SK-N-SH (cell line): ENCODE data around the gene DENND10. TPM values are rescaled to one million over a fixed set of nuclear protein-coding genes. Genes with fewer than 3 reads are reported as not detected.

Experiments
- CTCF ChIA-PET: fragments of 300-600, 350-600 bp; formaldehyde crosslinking; extraction: SDS; loops from one replicate; lab custom pipeline; 2021; lab: Yijun Ruan, JAX
- POLR2A ChIA-PET: fragments of 350-600 bp; sonication (Branson Sonifier 250); formaldehyde crosslinking; extraction: SDS; loops from one replicate; lab custom pipeline; 2020; ENCODE audit warnings: antibody characterized with exemption, inconsistent platforms; lab: Yijun Ruan, JAX
- DNase-seq: peaks from one replicate; pipeline ENCODE4 v3.0.0; 2012
- H2AFZ ChIP-seq: fragments of 200-600 bp; sonication (generic); 2 replicates; pipeline ENCODE4 v1.8.1; 2016; ENCODE audit warnings: antibody characterized with exemption, mild to moderate bottlenecking, low read depth
- H3F3A ChIP-seq: fragments of 200-600 bp; sonication (generic); replicated peaks from 2 replicates; pipeline ENCODE3; 2016; ENCODE audit warnings: antibody characterized with exemption, mild to moderate bottlenecking; ENCODE audit not compliant: insufficient read depth
- H3K27ac ChIP-seq, 2 experiments: fragments of 200-500 bp in 1 of 2; fragments of 200-600 bp in 1 of 2; sonication (Bioruptor generic) in 1 of 2; sonication (generic), shearing (Covaris generic) in 1 of 2; 2 replicates each; pipeline versions ENCODE4 v1.5.1 to v1.6.1; 2014 to 2016; ENCODE audit warnings: low read depth in 2 of 2, inconsistent platforms in 1 of 2, low read length in 1 of 2, mild to moderate bottlenecking in 1 of 2, mixed read lengths in 1 of 2
- H3K27me3 ChIP-seq: fragments of 200-600 bp; sonication (generic), shearing (Covaris generic); 2 replicates; pipeline ENCODE4 v1.6.1; 2016; ENCODE audit warnings: mixed run types; ENCODE audit not compliant: insufficient read depth
- H3K36me3 ChIP-seq, 2 experiments: fragments of 200-500 bp in 1 of 2; fragments of 200-600 bp in 1 of 2; sonication (Bioruptor generic) in 1 of 2; sonication (generic) in 1 of 2; replicated peaks in 1 of 2; 2 replicates each; pipeline versions ENCODE3 to v1.5.1; 2014 to 2016; ENCODE audit warnings: low read length in 1 of 2, mild to moderate bottlenecking in 1 of 2; ENCODE audit not compliant: insufficient read depth in 2 of 2, control insufficient read depth in 1 of 2
- H3K4me1 ChIP-seq, 2 experiments: fragments of 200-500 bp in 1 of 2; fragments of 200-600 bp in 1 of 2; sonication (Bioruptor generic) in 1 of 2; sonication (generic), shearing (Covaris generic) in 1 of 2; 2 replicates each; pipeline versions ENCODE4 v1.5.1 to v1.6.1; 2014 to 2016; ENCODE audit warnings: low read depth in 1 of 2, low read length in 1 of 2, mixed run types in 1 of 2; ENCODE audit not compliant: insufficient read depth in 2 of 2, control insufficient read depth in 1 of 2
- H3K4me2 ChIP-seq: fragments of 200-600 bp; sonication (generic), shearing (Covaris generic); 2 replicates; pipeline ENCODE4 v1.6.1; 2017; ENCODE audit warnings: mixed run types
- H3K4me3 ChIP-seq, 2 experiments: fragments of 200-500 bp in 1 of 2; fragments of 200-600 bp in 1 of 2; sonication (Bioruptor generic) in 1 of 2; sonication (generic), shearing (Covaris generic) in 1 of 2; 2 replicates each; pipeline versions ENCODE4 v1.5.1 to v1.8.1; 2014 to 2016; ENCODE audit warnings: low read depth in 2 of 2, inconsistent platforms in 1 of 2, low read length in 1 of 2, mild to moderate bottlenecking in 1 of 2, mixed read lengths in 1 of 2, moderate library complexity in 1 of 2
- H3K79me2 ChIP-seq: fragments of 200-600 bp; sonication (generic); 2 replicates; pipeline ENCODE4 v1.8.1; 2017; ENCODE audit warnings: mild to moderate bottlenecking; ENCODE audit not compliant: insufficient read depth
- H3K9ac ChIP-seq: fragments of 200-600 bp; sonication (generic); 2 replicates; pipeline ENCODE4 v1.6.1; 2017; ENCODE audit warnings: mixed run types
- H3K9me2 ChIP-seq: fragments of 200-600 bp; sonication (generic); 2 replicates; pipeline ENCODE4 v1.6.1; 2017; ENCODE audit warnings: mixed run types
- H3K9me3 ChIP-seq: fragments of 200-600 bp; sonication (generic); 2 replicates; pipeline ENCODE4 v1.6.1; 2017; ENCODE audit warnings: mixed run types, mild to moderate bottlenecking, moderate library complexity
- H4K20me1 ChIP-seq: fragments of 200-600 bp; sonication (generic); 2 replicates; pipeline ENCODE4 v1.6.1; 2017; ENCODE audit warnings: mild to moderate bottlenecking, mixed run types; ENCODE audit not compliant: insufficient read depth
- CHD2 ChIP-seq: fragments of 150-350 bp; IDR thresholded peaks from 2 replicates; pipeline ENCODE4 v1.6.1; 2018; ENCODE audit warnings: low read length; ENCODE audit not compliant: partially characterized antibody
- EP300 ChIP-seq, 2 experiments: IDR thresholded peaks; 2 replicates each; pipeline versions ENCODE4 v1.4.0 to v1.6.1; 2012; ENCODE audit warnings: borderline replicate concordance in 1 of 2, low read depth in 1 of 2, low read length in 1 of 2
- FOXJ3 ChIP-seq: sonication (generic); formaldehyde crosslinking; IDR thresholded peaks from 2 replicates; pipeline ENCODE4 v1.5.1; 2020; ENCODE audit warnings: mild to moderate bottlenecking, missing genetic modification reagents
- GABPA ChIP-seq: IDR thresholded peaks from 2 replicates; pipeline ENCODE4 v1.4.0; 2012; ENCODE audit warnings: low read depth, mild to moderate bottlenecking
- MXI1 ChIP-seq: IDR thresholded peaks from 2 replicates; pipeline ENCODE4 v1.6.1; 2012; ENCODE audit warnings: mild to moderate bottlenecking, low read depth, low read length, improper control_type of control experiment
- NRF1 ChIP-seq: IDR thresholded peaks from 2 replicates; pipeline ENCODE4 v1.6.1; 2012; ENCODE audit warnings: low read depth, mild to moderate bottlenecking, low read length
- POLR2AphosphoS5 ChIP-seq: IDR thresholded peaks from 2 replicates; pipeline ENCODE4 v1.6.1; 2012; ENCODE audit warnings: low read depth, low read length
- RFX5 ChIP-seq: IDR thresholded peaks from 2 replicates; pipeline ENCODE4 v1.6.1; 2012; ENCODE audit warnings: mild to moderate bottlenecking, improper control_type of control experiment, low read length
- RXRA ChIP-seq: IDR thresholded peaks from 2 replicates; pipeline ENCODE4 v1.4.0; 2012; ENCODE audit warnings: low read depth, mild to moderate bottlenecking, borderline replicate concordance
- SIN3A ChIP-seq: IDR thresholded peaks from 2 replicates; pipeline ENCODE4 v1.6.1; 2012; ENCODE audit warnings: low read depth, mild to moderate bottlenecking, low read length, moderate library complexity, borderline replicate concordance
- TAF1 ChIP-seq: IDR thresholded peaks from 2 replicates; pipeline ENCODE4 v1.6.1; 2012; ENCODE audit warnings: low read depth, mild to moderate bottlenecking, low read length, moderate library complexity, borderline replicate concordance
- YY1 ChIP-seq: IDR thresholded peaks from 2 replicates; pipeline ENCODE4 v1.4.0; 2012; ENCODE audit warnings: low read depth, mild to moderate bottlenecking
- WGBS: methylation state at CpG from one replicate; pipeline ENCODE4 v1.1.6; 2017; ENCODE audit warnings: low lambda C conversion rate; 5-methylcytosine and 5-hydroxymethylcytosine counted together
- polyA plus RNA-seq, 3 experiments: library from polyadenylated mRNA; depleted of rRNA; stranded (reverse); fragments of >200 nt; gene quantifications; 2 replicates each; pipeline ENCODE4 v1.2.3, GENCODE V29; 2012
- TF ChIP-seq, protein P1 (sequence below): IDR thresholded peaks from 2 replicates; pipeline ENCODE4 v1.4.0; 2012; ENCODE audit warnings: low read depth, borderline replicate concordance
- TF ChIP-seq, protein P2 (sequence below): fragments of 150-350 bp; IDR thresholded peaks from 2 replicates; pipeline ENCODE4 v1.6.1; 2016; ENCODE audit warnings: mild to moderate bottlenecking, low read depth, low read length
- TF ChIP-seq, protein P3 (sequence below): fragments of 150-350 bp; IDR thresholded peaks from 2 replicates; pipeline ENCODE4 v1.6.1; 2017; ENCODE audit warnings: antibody characterized with exemption, low read length, low read depth, borderline replicate concordance
- TF ChIP-seq, protein P4 (sequence below): IDR thresholded peaks from 2 replicates; pipeline ENCODE4 v1.4.0; 2012; ENCODE audit warnings: low read depth

Gene DENND10
- polyA plus RNA-seq, 1 of the 3 experiments (the other 2 are of a cell fraction) = 48.4 TPM

DNA sequence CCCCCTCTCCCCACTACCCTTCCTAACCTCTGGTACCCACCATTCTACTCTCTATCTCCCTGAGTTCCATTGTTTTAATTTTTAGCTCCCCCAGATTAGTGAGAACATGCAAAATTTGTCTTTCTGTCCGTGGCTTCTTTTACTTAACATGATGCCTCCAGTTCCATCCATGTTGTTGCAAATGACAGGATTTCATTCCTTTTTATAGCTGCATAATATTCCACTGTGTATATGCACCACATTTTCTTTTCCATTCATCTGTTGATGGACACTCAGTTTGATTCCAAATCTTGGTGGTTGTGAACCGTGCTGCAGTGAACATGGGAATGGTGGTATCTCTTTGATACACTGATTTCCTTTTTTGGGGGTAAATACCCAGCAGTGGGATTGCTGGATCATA lies 22.0 kb downstream of the DENND10 start:
- WGBS = 97% methylated on average over 2 of the region's 2 CpGs
- Histone ChIP-seq H3K4me2 (no peak overlapping the region), H3K27ac (no peak overlapping the region), H3F3A (no peaks in the 10 kb centered on the region), H3K36me3 (peaks cover 28 to 73% of the 10 kb centered on the region in 2 experiments), H3K79me2 (peaks cover 4% of the 10 kb centered on the region; the same call in 1 of the 2 replicates), H3K9me3 (no peaks in the 10 kb centered on the region), H2AFZ (no peak overlapping the region), H3K4me3 (no peak overlapping the region), H3K27me3 (no peaks in the 10 kb centered on the region), H3K9ac (no peak overlapping the region), H3K4me1 (no peaks in the 10 kb centered on the region), H3K9me2 (no peaks in the 10 kb centered on the region), H4K20me1 (no peaks in the 10 kb centered on the region)
- TF ChIP-seq RXRA (no peak), CHD2 (no peak), GABPA (no peak), EP300 (IDR thresholded peaks at IDR 0.05; ENCODE audit: borderline replicate concordance in 1 of 2, low read depth in 1 of 2, low read length in 1 of 2) (no peak), TAF1 (no peak), NRF1 (no peak), RFX5 (no peak), MXI1 (no peak), FOXJ3 (CRISPR knock-in tag) (no peak)
- TF ChIP-seq, protein P1, sequence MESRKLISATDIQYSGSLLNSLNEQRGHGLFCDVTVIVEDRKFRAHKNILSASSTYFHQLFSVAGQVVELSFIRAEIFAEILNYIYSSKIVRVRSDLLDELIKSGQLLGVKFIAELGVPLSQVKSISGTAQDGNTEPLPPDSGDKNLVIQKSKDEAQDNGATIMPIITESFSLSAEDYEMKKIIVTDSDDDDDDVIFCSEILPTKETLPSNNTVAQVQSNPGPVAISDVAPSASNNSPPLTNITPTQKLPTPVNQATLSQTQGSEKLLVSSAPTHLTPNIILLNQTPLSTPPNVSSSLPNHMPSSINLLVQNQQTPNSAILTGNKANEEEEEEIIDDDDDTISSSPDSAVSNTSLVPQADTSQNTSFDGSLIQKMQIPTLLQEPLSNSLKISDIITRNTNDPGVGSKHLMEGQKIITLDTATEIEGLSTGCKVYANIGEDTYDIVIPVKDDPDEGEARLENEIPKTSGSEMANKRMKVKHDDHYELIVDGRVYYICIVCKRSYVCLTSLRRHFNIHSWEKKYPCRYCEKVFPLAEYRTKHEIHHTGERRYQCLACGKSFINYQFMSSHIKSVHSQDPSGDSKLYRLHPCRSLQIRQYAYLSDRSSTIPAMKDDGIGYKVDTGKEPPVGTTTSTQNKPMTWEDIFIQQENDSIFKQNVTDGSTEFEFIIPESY = no peak
- TF ChIP-seq, protein P2, sequence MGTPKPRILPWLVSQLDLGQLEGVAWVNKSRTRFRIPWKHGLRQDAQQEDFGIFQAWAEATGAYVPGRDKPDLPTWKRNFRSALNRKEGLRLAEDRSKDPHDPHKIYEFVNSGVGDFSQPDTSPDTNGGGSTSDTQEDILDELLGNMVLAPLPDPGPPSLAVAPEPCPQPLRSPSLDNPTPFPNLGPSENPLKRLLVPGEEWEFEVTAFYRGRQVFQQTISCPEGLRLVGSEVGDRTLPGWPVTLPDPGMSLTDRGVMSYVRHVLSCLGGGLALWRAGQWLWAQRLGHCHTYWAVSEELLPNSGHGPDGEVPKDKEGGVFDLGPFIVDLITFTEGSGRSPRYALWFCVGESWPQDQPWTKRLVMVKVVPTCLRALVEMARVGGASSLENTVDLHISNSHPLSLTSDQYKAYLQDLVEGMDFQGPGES = no peak
- TF ChIP-seq, protein P3, sequence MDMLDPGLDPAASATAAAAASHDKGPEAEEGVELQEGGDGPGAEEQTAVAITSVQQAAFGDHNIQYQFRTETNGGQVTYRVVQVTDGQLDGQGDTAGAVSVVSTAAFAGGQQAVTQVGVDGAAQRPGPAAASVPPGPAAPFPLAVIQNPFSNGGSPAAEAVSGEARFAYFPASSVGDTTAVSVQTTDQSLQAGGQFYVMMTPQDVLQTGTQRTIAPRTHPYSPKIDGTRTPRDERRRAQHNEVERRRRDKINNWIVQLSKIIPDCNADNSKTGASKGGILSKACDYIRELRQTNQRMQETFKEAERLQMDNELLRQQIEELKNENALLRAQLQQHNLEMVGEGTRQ = no peak
- POLR2A ChIA-PET = no interaction called here
- no peak for DNase-seq
- CTCF ChIA-PET = interaction anchor here (0.7 kb wide), 1 partner anchor 401 kb away, joined by 3 read pairs; no protein-coding TSS in a partner anchor

DNA sequence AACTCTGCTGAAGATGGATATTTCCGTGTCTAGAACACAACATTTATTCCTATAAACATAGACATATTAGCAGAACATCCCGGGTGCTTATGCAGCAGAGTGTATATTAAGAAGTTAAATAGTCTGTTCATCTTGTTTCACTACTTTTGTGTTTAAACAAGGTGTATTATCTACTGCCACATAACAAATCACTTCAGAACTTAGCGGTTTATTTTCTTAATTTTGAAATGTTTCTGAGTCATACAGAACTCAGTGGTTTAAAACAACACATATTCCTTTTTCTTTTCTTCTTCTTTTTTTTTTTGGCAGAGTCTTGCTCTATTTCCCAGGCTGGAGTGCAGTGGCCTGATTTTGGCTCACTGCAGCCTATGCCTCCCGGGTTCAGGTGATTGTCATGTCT lies 25.8 kb downstream of the DENND10 start:
- H3K9me3 ChIP-seq = no peaks in the 10 kb centered on the region
- H3K27me3 ChIP-seq = no peaks in the 10 kb centered on the region
- H4K20me1 ChIP-seq = no peaks in the 10 kb centered on the region
- POLR2A ChIA-PET = no interaction called here
- H3F3A ChIP-seq = peaks cover 3% of the 10 kb centered on the region
- H3K4me2 ChIP-seq = no peak overlapping the region
- CTCF ChIA-PET = no interaction called here
- 97% methylated on average over 4 of the region's 4 CpGs for WGBS
- peaks cover 0 to 8% of the 10 kb centered on the region in 2 experiments; a peak in 1 of 4 replicates for H3K4me1 ChIP-seq
- DNase-seq = no peak
- H2AFZ ChIP-seq = no peak overlapping the region
- no peak overlapping the region for H3K9ac ChIP-seq
- H3K27ac ChIP-seq = no peak overlapping the region
- no peaks in the 10 kb centered on the region; the same call in 1 of the 2 replicates for H3K79me2 ChIP-seq
- H3K36me3 ChIP-seq = peaks cover 44 to 78% of the 10 kb centered on the region in 2 experiments
- H3K4me3 ChIP-seq = no peak overlapping the region
- H3K9me2 ChIP-seq = no peaks in the 10 kb centered on the region
- TF ChIP-seq, protein P2 = no peak
- TF ChIP-seq GABPA (no peak), POLR2AphosphoS5 (no peak), CHD2 (no peak), YY1 (no peak), FOXJ3 (CRISPR knock-in tag) (no peak), SIN3A (no peak)
- TF ChIP-seq, protein P1 = no peak
- TF ChIP-seq, protein P4, sequence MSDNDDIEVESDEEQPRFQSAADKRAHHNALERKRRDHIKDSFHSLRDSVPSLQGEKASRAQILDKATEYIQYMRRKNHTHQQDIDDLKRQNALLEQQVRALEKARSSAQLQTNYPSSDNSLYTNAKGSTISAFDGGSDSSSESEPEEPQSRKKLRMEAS = no peak
